CD4-positive, alpha-beta T cell treated with Interleukin-12 subunit alpha and Interleukin-12 subunit beta, for 1 hour (primary cell): ENCODE results near the gene CFDP1.

Experiments
- DNase-seq: peaks from one replicate; pipeline ENCODE4 v3.0.0-alpha.2; 2020

The CFDP1 gene

GRCh38 chr16:75246504-75247205, 186.6 kb downstream of the CFDP1 start:
- DNase-seq: no peak

GRCh38 chr16:75244844-75245758, 188.2 kb downstream of the CFDP1 start:
- DNase-seq: no peak

- DNase-seq: no peak
Measured at GRCh38 chr16:75244225-75244809, 189.0 kb downstream of the CFDP1 start.
